ENCODE results near the gene KDM5B. TPM values are rescaled to one million over a fixed set of nuclear protein-coding genes. Genes with fewer than 3 reads are reported as not detected.

Gene KDM5B
- total and polyA plus RNA-seq, 8 donors: 7.3 to 47.0 (median 22.9) TPM

- ATAC-seq: peak in 1 of 4 donors; percentile 45
- WGBS, 2 donors: 46% methylated on average over 4 of the region's 4 CpGs
- FAIRE-seq: no peak
- no peak overlapping the region for H3K4me3 ChIP-seq
- no peak for TF ChIP-seq CTCF (IDR thresholded peaks at IDR 0.05)
- DNase-seq: no peak
- no peaks in the 10 kb centered on the region for H3K9me3 ChIP-seq
- H3K4me1 ChIP-seq: peaks cover 0 to 12% (median 5%) of the 10 kb centered on the region in 3 donors
- no peaks in the 10 kb centered on the region for H3K36me3 ChIP-seq
- H3K27me3 ChIP-seq: peaks cover 0 to 15% (median 2%) of the 10 kb centered on the region in 4 donors
- H3K27ac ChIP-seq: no peak overlapping the region
- intact Hi-C loops (cut with DNase I): no loop called here
Measured at GRCh38 chr1:202713110-202713509, 95.1 kb downstream of the KDM5B start.

GRCh38 chr1:202711949-202712635, 96.1 kb downstream of the KDM5B start:
- peaks cover 0 to 15% (median 2%) of the 10 kb centered on the region in 4 donors for H3K27me3 ChIP-seq
- no peak overlapping the region for H3K4me3 ChIP-seq
- no peak for TF ChIP-seq CTCF (IDR thresholded peaks at IDR 0.05)
- no peak overlapping the region for H3K27ac ChIP-seq
- DNase-seq: no peak
- no peaks in the 10 kb centered on the region for H3K9me3 ChIP-seq
- ATAC-seq: no peak
- no peak for FAIRE-seq
- intact Hi-C loops (cut with DNase I): no loop called here
- no peaks in the 10 kb centered on the region for H3K36me3 ChIP-seq
- H3K4me1 ChIP-seq: peaks cover 0 to 12% (median 5%) of the 10 kb centered on the region in 3 donors
- 67 to 69% methylated on average over 9 of the region's 9 CpGs for WGBS, 2 donors

GRCh38 chr1:202710070-202711045, 97.9 kb downstream of the KDM5B start, which contains the start of gene SYT2:
SYT2 (minus strand) TSS chr1:202710454; CDS start chr1:202605772, 104,682 bp downstream.
- FAIRE-seq (no peak), DNase-seq (peak; percentile 28 to 85 (median 55)), ATAC-seq (peak; percentile 85 to 90 (median 88))
- WGBS, 2 donors: 6 to 8% methylated on average over 49 to 64 of the region's 64 CpGs
- no peaks in the 10 kb centered on the region for H3K9me3 ChIP-seq
- TF ChIP-seq CTCF (IDR thresholded peaks at IDR 0.05): no peak
- no peak within 1 kb of the TSS for H3K27ac ChIP-seq
- intact Hi-C loops (cut with DNase I): no loop called here
- peaks cover 0 to 12% (median 5%) of the 10 kb centered on the region in 3 donors for H3K4me1 ChIP-seq
- no peaks in the 10 kb centered on the region for H3K36me3 ChIP-seq
- H3K27me3 ChIP-seq: peaks cover 0 to 15% (median 2%) of the 10 kb centered on the region in 4 donors
- H3K4me3 ChIP-seq: peak within 1 kb of the TSS in 3 of 4 donors; percentile 7 to 38 (median 16)

GRCh38 chr1:202709276-202710041, 98.8 kb downstream of the KDM5B start:
- intact Hi-C loops (cut with DNase I): no loop called here
- no peak for FAIRE-seq
- Histone ChIP-seq H3K9me3 (no peaks in the 10 kb centered on the region), H3K4me1 (peaks cover 0 to 12% (median 5%) of the 10 kb centered on the region in 3 donors), H3K36me3 (no peaks in the 10 kb centered on the region), H3K27me3 (peaks cover 0 to 15% (median 2%) of the 10 kb centered on the region in 4 donors), H3K27ac (no peak overlapping the region), H3K4me3 (peak overlapping the region in 2 of 4 donors; percentile 16 to 38)
- ATAC-seq: peak; percentile 14 to 58 (median 42)
- no peak for TF ChIP-seq CTCF (IDR thresholded peaks at IDR 0.05)
- whole genome bisulfite sequencing, 2 donors: 4 to 5% methylated on average over 31 to 34 of the region's 34 CpGs
- peak in 1 of 6 donors; percentile 62 for DNase-seq

Data from pancreas (tissue), 10 donors.